A172 (cell line): ENCODE data around the gene SLC25A4. TPM values are rescaled to one million over a fixed set of nuclear protein-coding genes. Genes with fewer than 3 reads are reported as not detected.
"Not testable (repeated sequence)": the region's sequence is repeated elsewhere in the genome, so short reads cannot be mapped to it uniquely, and the experiment has no call there.

Experiments used
- DNase-seq: peaks from one replicate; pipeline ENCODE4 v3.0.0-alpha.2; 2015; ENCODE audit warnings: low spot score
- total RNA-seq: library from RNA; depleted of rRNA; stranded (reverse); fragments of >200 nt; shearing (Covaris generic); gene quantifications from 2 replicates; pipeline ENCODE4 v1.2.3, GENCODE V29; 2014; rRNA removed

Gene SLC25A4
- 49.9 and 61.0 TPM in 2 replicates for total RNA-seq

- peak; percentile 44 for DNase-seq
Measured at GRCh38 chr4:185142912-185143600, at the start of gene SLC25A4. Gene SLC25A4 (plus strand): TSS chr4:185143266. CDS start chr4:185143373, 107 bp downstream.

- no peak for DNase-seq
Measured at GRCh38 chr4:185093603-185094002, 49.5 kb upstream of the SLC25A4 start.

- DNase-seq, result peak; percentile 29
Measured at GRCh38 chr4:185096032-185096653, 46.9 kb upstream of the SLC25A4 start.

- DNase-seq, result no peak
Measured at GRCh38 chr4:185098474-185098873, 44.6 kb upstream of the SLC25A4 start.

GRCh38 chr4:185099024-185099682 is 43.9 kb upstream of the SLC25A4 start:
- DNase-seq, result no peak

GRCh38 chr4:185099940-185100339 is 43.1 kb upstream of the SLC25A4 start:
- DNase-seq, result no peak

- DNase-seq, result no peak
Measured at GRCh38 chr4:185100423-185100822, 42.6 kb upstream of the SLC25A4 start.

- no peak for DNase-seq
Measured at GRCh38 chr4:185101354-185101890, 41.6 kb upstream of the SLC25A4 start.

GRCh38 chr4:185104733-185105132 is 38.3 kb upstream of the SLC25A4 start:
- no peak for DNase-seq

GRCh38 chr4:185106353-185106752 is 36.7 kb upstream of the SLC25A4 start:
- no peak for DNase-seq

- not testable (repeated sequence) for DNase-seq
Measured at GRCh38 chr4:185107574-185107973, 35.5 kb upstream of the SLC25A4 start.

GRCh38 chr4:185108185-185108584 is 34.9 kb upstream of the SLC25A4 start:
- no peak for DNase-seq

- no peak for DNase-seq
Measured at GRCh38 chr4:185108669-185109068, 34.4 kb upstream of the SLC25A4 start.

GRCh38 chr4:185109736-185110135 is 33.3 kb upstream of the SLC25A4 start:
- no peak for DNase-seq

- DNase-seq, result no peak
Measured at GRCh38 chr4:185110375-185110823, 32.7 kb upstream of the SLC25A4 start.

- peak; percentile 98 for DNase-seq
Measured at GRCh38 chr4:185112104-185112503, 31.0 kb upstream of the SLC25A4 start.

- no peak for DNase-seq
Measured at GRCh38 chr4:185113340-185113739, 29.7 kb upstream of the SLC25A4 start.

GRCh38 chr4:185115827-185116232 is 27.2 kb upstream of the SLC25A4 start:
- DNase-seq, result no peak

GRCh38 chr4:185117300-185117934 is 25.6 kb upstream of the SLC25A4 start:
- no peak for DNase-seq

- DNase-seq, result no peak
Measured at GRCh38 chr4:185118876-185119275, 24.2 kb upstream of the SLC25A4 start.

- DNase-seq, result not testable (repeated sequence)
Measured at GRCh38 chr4:185119467-185119866, 23.6 kb upstream of the SLC25A4 start.
